Right ventricle myocardium superior (tissue), 1 donor: ENCODE measurements around the gene RAPGEFL1. TPM values are rescaled to one million over a fixed set of nuclear protein-coding genes. Genes with fewer than 3 reads are reported as not detected.

Source experiments
- ATAC-seq: fragments of 200-7000 bp; cut with Tn5 transposase; one replicate; pipeline ENCODE4 v1.9.1; 2020; ENCODE audit warnings: mild to moderate bottlenecking; ENCODE audit not compliant: poor library complexity
- DNase-seq: peaks from one replicate; pipeline ENCODE4 v3.0.0-alpha.2; 2020
- intact Hi-C: fragments of 100-400 bp; cut with DNase I; formaldehyde crosslinking; loops from one replicate; pipeline ENCODE4 v1.11.2; 2022
- microRNA-seq: library from miRNA; unstranded; fragments of <30 nt; microRNA quantifications from one replicate; pipeline ENCODE4 v1.2.0, GENCODE V29; 2020
- total RNA-seq: library from RNA; stranded (reverse); fragmentation: NEBNext Ultra II Directional; extraction: Animal tissue kit (Norgen Biotek cat#: 25700); gene quantifications from one replicate; pipeline ENCODE4 v1.2.1, GENCODE V29; 2021
- donor health status: DM: no; HTN: yes; CAD: no; lungs with severe emphysema.

The RAPGEFL1 gene
- total RNA-seq, 1 donor from 2014 or later, result 2.7 TPM

GRCh38 chr17:40243761-40244160 lies 66.5 kb downstream of the RAPGEFL1 start:
- intact Hi-C loops, result no loop called here
- ATAC-seq (no peak), DNase-seq (no peak)

GRCh38 chr17:40244255-40244654 lies 67.0 kb downstream of the RAPGEFL1 start:
- DNase-seq (no peak), ATAC-seq (no peak)
- intact Hi-C loops, result no loop called here

Small RNA genes within 50 kb of the gene (microRNA-seq; reads per million reads assigned to microRNA genes)
- gene MIR6866, result 3.6 reads per million, percentile 5 among the genes with 10 or more reads in this experiment
- gene MIR6867, result not detected

Other genes starting within 250 kb of the RAPGEFL1 start
- gene ORMDL3, start 249.9 kb upstream of the RAPGEFL1 start, total RNA-seq, result 37.5 TPM
- gene LRRC3C, start 249.7 kb upstream of the RAPGEFL1 start, total RNA-seq, result not detected
- 0.40 TPM for gene GSDMA, start 214.5 kb upstream of the RAPGEFL1 start, total RNA-seq
- 88.0 TPM for gene PSMD3, start 196.7 kb upstream of the RAPGEFL1 start, total RNA-seq
- not detected for gene CSF3, start 162.0 kb upstream of the RAPGEFL1 start, total RNA-seq
- gene MED24, start 123.1 kb upstream of the RAPGEFL1 start, total RNA-seq, result 54.0 TPM
- gene THRA, start 114.5 kb upstream of the RAPGEFL1 start, total RNA-seq, result 80.0 TPM
- gene NR1D1, start 76.9 kb upstream of the RAPGEFL1 start, total RNA-seq, result 21.1 TPM
- gene MSL1, start 55.5 kb upstream of the RAPGEFL1 start, total RNA-seq, result 46.8 TPM
- gene CASC3, start 36.9 kb upstream of the RAPGEFL1 start, total RNA-seq, result 45.9 TPM
- gene WIPF2, start 41.8 kb downstream of the RAPGEFL1 start, total RNA-seq, result 11.8 TPM
- 1.1 TPM for gene CDC6, start 110.4 kb downstream of the RAPGEFL1 start, total RNA-seq
- 15.8 TPM for gene RARA, start 131.7 kb downstream of the RAPGEFL1 start, total RNA-seq
- gene GJD3, start 187.3 kb downstream of the RAPGEFL1 start, total RNA-seq, result 1.3 TPM
- 2.9 TPM for gene TOP2A, start 240.4 kb downstream of the RAPGEFL1 start, total RNA-seq